Karpas-422 (cell line): Measurements from ENCODE around the gene BBS4. TPM values are rescaled to one million over a fixed set of nuclear protein-coding genes. Genes with fewer than 3 reads are reported as not detected.
"Not testable (repeated sequence)": the region's sequence is repeated elsewhere in the genome, so short reads cannot be mapped to it uniquely, and the experiment has no call there.

Source experiments
- DNase-seq: peaks from one replicate; pipeline ENCODE4 v3.0.0-alpha.2; 2015
- H2AFZ ChIP-seq: fragments of 200-600 bp; sonication (generic); 2 replicates; pipeline ENCODE4 v1.6.1; 2014; ENCODE audit warnings: antibody characterized with exemption, low read length, mixed read lengths
- H3K27ac ChIP-seq: fragments of 200-600 bp; sonication (generic); 2 replicates; pipeline ENCODE4 v1.5.1; 2014; ENCODE audit warnings: mild to moderate bottlenecking, low read length, moderate library complexity
- H3K27me3 ChIP-seq: fragments of 200-600 bp; sonication (generic); 2 replicates; pipeline ENCODE4 v1.6.1; 2014; ENCODE audit warnings: low read length, mixed read lengths
- H3K36me3 ChIP-seq: fragments of 200-600 bp; sonication (generic); 2 replicates; pipeline ENCODE4 v1.6.1; 2014; ENCODE audit warnings: low read length, mixed read lengths; ENCODE audit not compliant: insufficient read depth
- H3K4me1 ChIP-seq: fragments of 200-600 bp; sonication (generic); 2 replicates; pipeline ENCODE4 v1.6.1; 2014; ENCODE audit warnings: mild to moderate bottlenecking, low read length, mixed read lengths
- H3K4me2 ChIP-seq: fragments of 200-600 bp; sonication (generic); 2 replicates; pipeline ENCODE4 v1.6.1; 2014; ENCODE audit warnings: low read length, low read depth, mild to moderate bottlenecking; ENCODE audit not compliant: poor library complexity, severe bottlenecking
- H3K4me3 ChIP-seq: fragments of 200-600 bp; sonication (generic); 2 replicates; pipeline ENCODE4 v1.5.1; 2014; ENCODE audit warnings: mild to moderate bottlenecking, antibody characterized with exemption, low read length, mixed read lengths
- H3K79me2 ChIP-seq: fragments of 200-600 bp; sonication (generic); 2 replicates; pipeline ENCODE4 v1.6.1; 2014; ENCODE audit warnings: mild to moderate bottlenecking, low read length, mixed read lengths
- H3K9ac ChIP-seq: fragments of 200-600 bp; sonication (generic); 2 replicates; pipeline ENCODE4 v1.6.0; 2014; ENCODE audit warnings: low read length
- H3K9me2 ChIP-seq: fragments of 200-600 bp; sonication (generic), shearing (Covaris generic); replicated peaks from 2 replicates; pipeline ENCODE4 v1.6.0; 2014; ENCODE audit warnings: mild to moderate bottlenecking, low read length, moderate library complexity; ENCODE audit not compliant: insufficient read depth
- H3K9me3 ChIP-seq: fragments of 300-700, 200-600 bp; sonication (generic); 2 replicates; pipeline ENCODE4 v1.6.1; 2014; ENCODE audit warnings: low read length, mixed read lengths
- H4K20me1 ChIP-seq: fragments of 200-600 bp; sonication (generic); 2 replicates; pipeline ENCODE4 v1.6.1; 2014; ENCODE audit warnings: mild to moderate bottlenecking, antibody characterized with exemption, low read length, low read depth; ENCODE audit not compliant: insufficient read depth
- total RNA-seq: library from RNA; depleted of rRNA; stranded (reverse); fragments of >200 nt; shearing (Covaris generic); gene quantifications from 2 replicates; pipeline ENCODE4 v1.2.3, GENCODE V29; 2014; ENCODE audit warnings: low replicate concordance

Gene BBS4
- total RNA-seq, 1 experiment from 2014 or later: 17.0 TPM

DNA sequence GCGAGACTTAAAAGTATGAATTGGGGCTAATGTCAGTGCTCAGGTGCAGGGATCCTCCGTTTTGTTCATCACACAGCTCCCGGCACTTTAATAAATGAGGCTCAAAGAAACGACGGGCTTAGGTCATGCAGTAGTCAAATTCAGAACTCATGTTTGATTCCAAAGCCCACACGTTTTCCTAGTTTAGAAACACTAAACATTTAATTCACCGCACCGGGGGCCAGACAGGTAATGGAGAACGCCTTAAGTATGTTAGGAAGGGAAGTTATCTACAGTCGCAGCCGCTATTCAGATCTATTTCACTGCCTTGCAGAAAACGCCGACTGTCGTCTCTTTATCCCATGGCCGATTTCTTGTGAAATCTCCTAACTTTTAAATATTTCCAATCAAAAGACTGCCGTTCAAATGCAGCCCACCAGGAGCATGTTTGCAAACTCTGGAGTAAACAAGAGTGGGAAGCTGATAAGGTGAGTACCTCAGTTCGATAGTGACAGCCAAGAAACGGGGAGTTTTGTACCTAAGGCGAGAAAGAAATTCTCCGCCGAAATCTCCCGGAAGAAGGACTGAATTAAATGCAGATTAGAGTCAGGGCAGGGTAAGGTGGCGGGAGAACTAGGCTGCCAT is 594 bp upstream of the BBS4 start:
- Histone ChIP-seq H3K9me3 (no peaks in the 10 kb centered on the region), H3K9ac (peak overlapping the region; percentile 83), H3K79me2 (peaks cover 16% of the 10 kb centered on the region), H3K27me3 (no peaks in the 10 kb centered on the region), H2AFZ (peak overlapping the region; percentile 82), H3K4me1 (peaks cover 17% of the 10 kb centered on the region), H3K9me2 (no peaks in the 10 kb centered on the region), H4K20me1 (no peaks in the 10 kb centered on the region), H3K4me2 (peak overlapping the region; percentile 99), H3K36me3 (no peaks in the 10 kb centered on the region), H3K4me3 (peak overlapping the region; percentile 93), H3K27ac (peak overlapping the region; percentile 51)
- peak; percentile 52 for DNase-seq

DNA sequence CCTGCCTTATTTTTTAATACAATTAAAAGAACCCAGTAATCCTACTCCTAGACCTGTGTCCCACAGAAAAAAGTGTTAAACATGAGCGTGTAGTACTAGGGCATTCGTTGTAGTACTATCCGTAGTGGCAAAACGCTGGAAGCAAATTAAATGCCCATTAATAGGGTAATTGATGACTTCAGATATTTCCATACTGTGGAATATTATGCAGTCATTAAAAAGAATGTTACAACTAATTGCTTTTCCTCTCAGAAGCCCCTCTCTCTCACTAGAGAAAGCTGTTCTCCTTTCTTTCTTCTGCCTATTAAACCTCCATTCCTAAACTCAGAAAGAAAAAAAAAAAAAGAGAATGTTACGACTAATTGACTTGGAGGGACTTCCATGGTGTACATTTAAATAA is 2.7 kb downstream of the BBS4 start:
- no peaks in the 10 kb centered on the region for H3K27me3 ChIP-seq
- no peaks in the 10 kb centered on the region for H3K9me2 ChIP-seq
- H3K27ac ChIP-seq: no peak overlapping the region
- H3K4me1 ChIP-seq: peaks cover 26% of the 10 kb centered on the region
- H3K79me2 ChIP-seq: peaks cover 16% of the 10 kb centered on the region
- no peak overlapping the region for H3K4me3 ChIP-seq
- H3K9ac ChIP-seq: no peak overlapping the region
- DNase-seq: no peak
- no peaks in the 10 kb centered on the region for H4K20me1 ChIP-seq
- no peaks in the 10 kb centered on the region for H3K9me3 ChIP-seq
- no peak overlapping the region for H3K4me2 ChIP-seq
- no peak overlapping the region for H2AFZ ChIP-seq
- no peaks in the 10 kb centered on the region for H3K36me3 ChIP-seq

DNA sequence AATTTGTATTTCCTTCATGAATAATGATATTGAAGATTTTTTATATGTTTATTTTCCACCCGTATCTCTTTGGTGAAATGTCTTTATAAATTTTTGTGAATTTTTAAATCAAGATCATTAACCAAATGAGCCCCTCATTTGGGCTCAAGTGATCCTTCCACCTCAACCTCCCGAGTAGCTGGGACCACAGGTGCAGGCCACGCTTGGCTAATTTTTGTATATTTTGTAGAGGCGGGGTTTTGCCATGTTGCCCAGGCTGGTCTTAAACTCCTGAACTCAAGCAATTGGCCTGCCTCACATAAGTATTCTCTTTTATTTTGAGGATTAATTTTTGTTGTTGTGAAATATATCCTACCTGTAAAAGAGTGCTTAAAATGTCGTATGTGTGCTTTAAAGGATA is 4.9 kb downstream of the BBS4 start:
- Histone ChIP-seq H3K4me1 (peaks cover 18% of the 10 kb centered on the region), H3K9ac (no peak overlapping the region), H4K20me1 (no peaks in the 10 kb centered on the region), H3K27ac (peak overlapping the region; percentile 33), H2AFZ (no peak overlapping the region), H3K79me2 (peaks cover 16% of the 10 kb centered on the region), H3K4me3 (peak overlapping the region; percentile 1; the same call in 1 of the 2 replicates), H3K9me2 (no peaks in the 10 kb centered on the region), H3K9me3 (no peaks in the 10 kb centered on the region), H3K4me2 (peak overlapping the region; percentile 60), H3K27me3 (no peaks in the 10 kb centered on the region), H3K36me3 (no peaks in the 10 kb centered on the region)
- no peak for DNase-seq

DNA sequence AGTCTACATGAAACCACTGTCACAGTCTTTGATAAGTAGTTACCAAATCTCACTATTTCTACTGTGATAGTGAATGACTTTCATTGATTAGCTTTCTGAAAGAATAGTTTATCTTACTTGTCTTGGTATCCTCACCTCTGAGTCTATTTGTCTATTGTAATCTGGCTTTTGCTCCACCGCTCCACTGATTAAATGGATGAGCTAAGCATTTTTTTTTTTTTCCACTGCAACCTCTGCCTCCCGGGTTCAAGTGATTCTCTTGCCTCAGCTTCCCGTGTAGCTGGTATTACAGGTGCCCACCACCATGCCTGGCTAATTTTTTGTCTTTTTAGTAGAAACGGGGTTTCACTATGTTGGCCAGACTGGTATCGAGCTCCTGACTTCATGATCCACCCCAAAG is 12.9 kb downstream of the BBS4 start:
- Histone ChIP-seq H3K4me1 (peaks cover 5% of the 10 kb centered on the region), H3K9me3 (no peaks in the 10 kb centered on the region), H3K36me3 (no peaks in the 10 kb centered on the region), H3K9me2 (no peaks in the 10 kb centered on the region), H3K27me3 (no peaks in the 10 kb centered on the region), H4K20me1 (no peaks in the 10 kb centered on the region), H3K27ac (no peak overlapping the region), H3K4me3 (no peak overlapping the region), H3K9ac (no peak overlapping the region), H2AFZ (no peak overlapping the region), H3K79me2 (0 out of 2 replicates have a peak, but pooled peaks cover 3% of the 10 kb centered on the region), H3K4me2 (no peak overlapping the region)
- no peak for DNase-seq

DNA sequence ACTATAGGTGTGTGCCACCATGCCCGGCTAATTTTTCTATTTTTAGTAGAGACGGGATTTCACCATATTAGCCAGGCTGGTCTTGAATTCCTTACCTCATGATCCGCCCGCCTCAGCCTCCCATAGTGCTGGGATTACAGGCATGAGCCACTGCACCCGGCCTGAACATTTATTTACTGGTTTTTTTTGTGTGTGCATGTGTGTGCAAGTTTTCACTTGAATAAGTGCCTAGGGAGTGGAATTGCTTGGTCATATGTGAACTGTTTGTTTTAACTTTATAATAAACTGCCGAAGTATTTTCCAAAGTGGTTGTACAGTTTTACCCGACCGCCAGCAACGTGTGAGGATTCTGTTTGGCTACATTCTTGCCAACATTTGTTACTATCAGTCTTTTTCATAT is 14.1 kb downstream of the BBS4 start:
- peaks cover 5% of the 10 kb centered on the region for H3K4me1 ChIP-seq
- no peak for DNase-seq
- no peaks in the 10 kb centered on the region for H3K27me3 ChIP-seq
- no peak overlapping the region for H3K27ac ChIP-seq
- no peaks in the 10 kb centered on the region for H3K9me2 ChIP-seq
- H3K9ac ChIP-seq: no peak overlapping the region
- no peak overlapping the region for H2AFZ ChIP-seq
- H3K9me3 ChIP-seq: no peaks in the 10 kb centered on the region
- no peaks in the 10 kb centered on the region for H3K36me3 ChIP-seq
- no peak overlapping the region for H3K4me3 ChIP-seq
- no peaks in the 10 kb centered on the region for H4K20me1 ChIP-seq
- 0 out of 2 replicates have a peak, but pooled peaks cover 3% of the 10 kb centered on the region for H3K79me2 ChIP-seq
- H3K4me2 ChIP-seq: no peak overlapping the region

DNA sequence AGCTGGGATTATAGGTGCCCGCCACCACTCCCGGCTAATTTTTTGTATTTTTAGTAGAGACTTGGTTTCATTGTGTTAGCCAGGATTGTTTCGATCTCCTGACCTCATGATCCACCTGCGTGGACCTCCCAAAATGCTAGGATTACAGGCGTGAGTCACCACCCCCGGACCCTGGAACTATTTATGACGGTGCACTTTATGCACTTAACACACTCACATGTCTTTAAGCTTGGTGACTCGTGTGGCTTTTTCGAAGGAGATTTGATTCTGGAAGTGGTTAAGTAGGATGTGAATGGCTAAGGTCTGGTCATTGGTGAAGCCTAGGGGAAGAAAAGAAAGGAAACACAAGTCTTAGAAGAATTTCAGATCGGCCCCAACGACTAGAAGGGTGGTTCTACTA is 20.3 kb downstream of the BBS4 start:
- Histone ChIP-seq H3K27ac (no peak overlapping the region), H2AFZ (no peak overlapping the region), H3K9ac (no peak overlapping the region), H3K4me1 (no peaks in the 10 kb centered on the region), H3K9me3 (no peaks in the 10 kb centered on the region), H3K79me2 (0 out of 2 replicates have a peak, but pooled peaks cover under 1% of the 10 kb centered on the region), H4K20me1 (no peaks in the 10 kb centered on the region), H3K4me3 (no peak overlapping the region), H3K4me2 (no peak overlapping the region), H3K27me3 (no peaks in the 10 kb centered on the region), H3K36me3 (no peaks in the 10 kb centered on the region), H3K9me2 (no peaks in the 10 kb centered on the region)
- no peak for DNase-seq

DNA sequence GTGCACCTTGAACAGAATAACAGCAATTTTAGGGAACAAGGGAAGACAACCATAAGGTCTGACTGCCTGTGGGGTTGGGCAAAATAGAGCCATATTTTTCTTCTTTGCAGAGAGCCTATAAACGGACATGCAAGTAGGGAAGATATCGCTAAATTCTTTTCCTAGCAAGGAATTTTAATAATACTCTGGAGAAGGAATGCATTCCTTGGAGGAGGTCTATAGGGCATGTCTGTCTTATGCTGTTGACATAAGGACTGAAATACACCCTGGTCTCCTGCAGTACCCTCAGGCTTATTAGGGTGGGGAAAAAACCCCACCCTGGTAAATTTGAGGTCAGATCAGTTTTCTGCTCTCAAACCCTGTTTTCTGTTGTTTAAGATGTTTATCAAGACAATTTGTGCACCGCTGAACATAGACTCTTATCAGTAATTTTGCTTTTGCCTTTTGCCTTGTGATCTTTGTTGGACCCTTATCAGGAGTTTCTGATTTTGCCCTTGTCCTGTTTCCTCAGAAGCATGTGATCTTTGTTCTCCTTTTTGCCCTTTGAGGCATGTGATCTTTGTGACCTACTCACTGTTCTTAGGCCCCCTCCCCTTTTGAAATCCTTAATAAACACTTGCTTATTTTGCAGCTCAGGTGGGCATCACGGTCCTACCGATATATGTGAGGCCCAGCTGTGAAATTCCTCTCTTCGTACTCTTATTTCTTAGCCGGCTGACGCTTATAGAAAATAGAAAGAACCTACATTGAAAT is 22.7 kb downstream of the BBS4 start:
- H4K20me1 ChIP-seq, H3K9ac ChIP-seq, DNase-seq, H3K36me3 ChIP-seq, H3K4me3 ChIP-seq, H2AFZ ChIP-seq, H3K27me3 ChIP-seq, H3K79me2 ChIP-seq, H3K27ac ChIP-seq, H3K9me3 ChIP-seq, H3K4me2 ChIP-seq, H3K4me1 ChIP-seq, H3K9me2 ChIP-seq: not testable (repeated sequence)

DNA sequence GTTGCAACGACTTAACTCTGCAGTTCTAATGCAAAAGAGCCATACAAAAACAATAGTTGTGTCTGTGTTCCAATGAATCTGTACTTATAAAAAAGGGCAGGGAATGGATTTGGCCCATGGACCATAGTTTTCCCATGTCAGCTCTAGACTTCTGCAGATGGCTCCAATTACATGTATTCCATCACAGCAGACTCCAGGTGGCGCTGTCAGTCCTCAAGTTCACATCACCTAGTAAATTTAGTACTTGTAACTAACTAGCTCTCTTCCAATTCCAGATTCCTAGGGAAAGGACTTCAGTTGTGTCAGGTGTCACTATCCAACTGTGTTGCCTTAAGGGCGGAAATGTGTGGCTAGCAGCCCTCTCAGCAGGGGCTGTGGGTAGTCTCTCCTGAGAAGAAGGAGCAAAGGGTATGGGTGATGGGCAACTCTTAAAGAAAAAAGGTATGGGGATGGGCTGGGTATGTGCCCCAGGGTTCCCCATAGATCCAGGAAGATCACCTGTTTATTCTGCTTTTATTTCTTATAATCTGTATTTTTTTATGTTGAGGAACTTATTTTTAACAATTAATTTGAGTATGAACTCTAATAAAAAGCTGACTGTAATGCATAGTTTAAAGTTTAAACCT is 36.2 kb downstream of the BBS4 start:
- no peaks in the 10 kb centered on the region for H3K79me2 ChIP-seq
- H3K4me3 ChIP-seq: no peak overlapping the region
- no peaks in the 10 kb centered on the region for H3K9me3 ChIP-seq
- no peak overlapping the region for H3K4me2 ChIP-seq
- no peaks in the 10 kb centered on the region for H3K9me2 ChIP-seq
- peak; percentile 83 for DNase-seq
- no peak overlapping the region for H3K9ac ChIP-seq
- no peaks in the 10 kb centered on the region for H3K36me3 ChIP-seq
- no peak overlapping the region for H3K27ac ChIP-seq
- no peaks in the 10 kb centered on the region for H4K20me1 ChIP-seq
- H3K4me1 ChIP-seq: no peaks in the 10 kb centered on the region
- H3K27me3 ChIP-seq: no peaks in the 10 kb centered on the region
- H2AFZ ChIP-seq: no peak overlapping the region
